ENCODE measurements around the gene MYMK. TPM values are rescaled to one million over a fixed set of nuclear protein-coding genes. Genes with fewer than 3 reads are reported as not detected.

Gene MYMK
- total and polyA plus RNA-seq, 8 donors, result not detected

- Histone ChIP-seq H3K27ac (no peak overlapping the region), H3K9me3 (no peaks in the 10 kb centered on the region), H3K4me1 (peaks cover 9 to 14% (median 12%) of the 10 kb centered on the region in 4 donors), H3K36me3 (no peaks in the 10 kb centered on the region), H3K27me3 (peaks cover 0 to 18% (median 0%) of the 10 kb centered on the region in 3 donors), H3K4me3 (no peak overlapping the region)
- intact Hi-C loops (cut with DNase I; ENCODE audit: low total_unique reads), result no loop called here
- no peak for DNase-seq
- no peak for TF ChIP-seq EP300 (IDR thresholded peaks at IDR 0.05)
- no peak for TF ChIP-seq POLR2A (IDR thresholded peaks at IDR 0.05)
- TF ChIP-seq, protein P1, sequence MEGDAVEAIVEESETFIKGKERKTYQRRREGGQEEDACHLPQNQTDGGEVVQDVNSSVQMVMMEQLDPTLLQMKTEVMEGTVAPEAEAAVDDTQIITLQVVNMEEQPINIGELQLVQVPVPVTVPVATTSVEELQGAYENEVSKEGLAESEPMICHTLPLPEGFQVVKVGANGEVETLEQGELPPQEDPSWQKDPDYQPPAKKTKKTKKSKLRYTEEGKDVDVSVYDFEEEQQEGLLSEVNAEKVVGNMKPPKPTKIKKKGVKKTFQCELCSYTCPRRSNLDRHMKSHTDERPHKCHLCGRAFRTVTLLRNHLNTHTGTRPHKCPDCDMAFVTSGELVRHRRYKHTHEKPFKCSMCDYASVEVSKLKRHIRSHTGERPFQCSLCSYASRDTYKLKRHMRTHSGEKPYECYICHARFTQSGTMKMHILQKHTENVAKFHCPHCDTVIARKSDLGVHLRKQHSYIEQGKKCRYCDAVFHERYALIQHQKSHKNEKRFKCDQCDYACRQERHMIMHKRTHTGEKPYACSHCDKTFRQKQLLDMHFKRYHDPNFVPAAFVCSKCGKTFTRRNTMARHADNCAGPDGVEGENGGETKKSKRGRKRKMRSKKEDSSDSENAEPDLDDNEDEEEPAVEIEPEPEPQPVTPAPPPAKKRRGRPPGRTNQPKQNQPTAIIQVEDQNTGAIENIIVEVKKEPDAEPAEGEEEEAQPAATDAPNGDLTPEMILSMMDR (IDR thresholded peaks at IDR 0.05), result no peak
- no peak for TF ChIP-seq POLR2AphosphoS5 (IDR thresholded peaks at IDR 0.05)
- 75 to 87% (median 80%) methylated on average over 7 to 9 of the region's 9 CpGs for WGBS, 5 donors
These were observed 46.7 kb upstream of the MYMK start for GRCh38 chr9:133571391-133571890.

DNA sequence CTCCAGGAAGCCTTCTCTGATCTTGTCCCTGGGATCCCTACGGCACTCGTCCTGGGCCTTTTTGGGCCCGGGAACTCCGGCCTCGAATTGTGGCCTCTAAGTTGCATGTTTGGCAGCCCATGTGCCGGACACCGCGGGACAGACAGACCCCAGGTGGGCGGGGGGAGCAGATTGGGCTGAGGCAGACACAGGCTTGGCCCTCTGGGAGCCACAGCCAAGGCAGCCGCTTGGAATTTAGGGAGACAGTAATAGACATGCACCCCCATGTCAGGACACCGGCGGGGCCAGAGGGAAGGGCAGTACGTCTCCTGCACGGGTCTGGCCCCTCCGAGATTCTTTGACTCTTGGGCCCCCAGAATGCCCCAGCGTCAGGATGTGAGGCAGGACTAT, 45.9 kb upstream of the MYMK start:
- WGBS, 5 donors, result 75 to 82% (median 81%) methylated on average over 16 of the region's 16 CpGs
- Histone ChIP-seq H3K4me3 (no peak overlapping the region), H3K27me3 (peaks cover 0 to 12% (median 0%) of the 10 kb centered on the region in 3 donors), H3K9me3 (no peaks in the 10 kb centered on the region), H3K4me1 (peaks cover 9 to 17% (median 13%) of the 10 kb centered on the region in 4 donors), H3K36me3 (no peaks in the 10 kb centered on the region), H3K27ac (no peak overlapping the region)
- no peak for DNase-seq
- intact Hi-C loops (cut with DNase I; ENCODE audit: low total_unique reads), result no loop called here
- TF ChIP-seq POLR2A (IDR thresholded peaks at IDR 0.05) (no peak), POLR2AphosphoS5 (IDR thresholded peaks at IDR 0.05) (no peak), EP300 (IDR thresholded peaks at IDR 0.05) (no peak)
- TF ChIP-seq, protein P1 (IDR thresholded peaks at IDR 0.05), result no peak

- WGBS, 5 donors, result 65 to 79% (median 74%) methylated on average over 21 to 36 of the region's 36 CpGs
- peaks cover 9 to 19% (median 15%) of the 10 kb centered on the region in 4 donors for H3K4me1 ChIP-seq
These were observed 45.3 kb upstream of the MYMK start for GRCh38 chr9:133569891-133570690.

DNA sequence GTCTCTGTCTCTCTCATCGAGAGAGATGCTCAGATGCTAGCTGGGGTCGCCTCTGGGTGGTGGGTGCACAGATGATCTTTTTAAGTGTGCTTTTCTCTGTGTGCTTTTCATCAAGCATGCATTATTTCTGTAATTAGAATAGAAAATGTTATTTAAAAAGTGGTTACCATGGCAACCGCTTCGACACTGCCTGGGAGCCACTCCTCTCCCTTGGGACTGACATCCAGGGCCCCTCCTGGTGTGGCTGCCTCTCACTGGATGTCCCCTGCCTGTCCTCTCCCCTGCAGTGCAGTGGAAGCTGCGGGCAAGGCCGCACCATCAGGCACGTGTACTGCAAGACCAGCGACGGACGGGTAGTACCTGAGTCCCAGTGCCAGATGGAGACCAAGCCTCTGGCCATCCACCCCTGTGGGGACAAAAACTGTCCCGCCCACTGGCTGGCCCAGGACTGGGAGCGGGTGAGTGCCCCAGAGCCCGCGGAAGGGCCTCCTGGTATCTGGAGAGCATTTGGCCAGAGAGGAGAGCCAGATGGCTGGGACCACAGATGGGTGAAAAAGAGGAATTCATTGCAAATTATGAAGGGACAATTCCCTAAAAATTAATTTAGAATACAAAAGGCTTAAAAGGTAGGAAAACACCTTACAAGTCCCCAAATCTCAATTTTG, 44.5 kb upstream of the MYMK start:
- no peaks in the 10 kb centered on the region for H3K9me3 ChIP-seq
- H3K4me3 ChIP-seq, result no peak overlapping the region
- H3K36me3 ChIP-seq, result no peaks in the 10 kb centered on the region
- no peak overlapping the region for H3K27ac ChIP-seq
- H3K4me1 ChIP-seq, result peaks cover 9 to 25% (median 15%) of the 10 kb centered on the region in 4 donors
- DNase-seq, result no peak
- intact Hi-C loops (cut with DNase I; ENCODE audit: low total_unique reads), result no loop called here
- H3K27me3 ChIP-seq, result peaks cover 0 to 8% (median 0%) of the 10 kb centered on the region in 3 donors
- 83 to 85% (median 84%) methylated on average over 14 of the region's 14 CpGs for WGBS, 5 donors
- TF ChIP-seq EP300 (IDR thresholded peaks at IDR 0.05) (no peak), POLR2A (IDR thresholded peaks at IDR 0.05) (no peak), POLR2AphosphoS5 (IDR thresholded peaks at IDR 0.05) (no peak)
- TF ChIP-seq, protein P1 (IDR thresholded peaks at IDR 0.05), result no peak

More at GRCh38 chr9:133569891-133570690, 45.3 kb upstream of the MYMK start:
- no peak for DNase-seq
- intact Hi-C loops (cut with DNase I; ENCODE audit: low total_unique reads), result no loop called here
- Histone ChIP-seq H3K36me3 (no peaks in the 10 kb centered on the region), H3K4me3 (no peak overlapping the region), H3K27ac (no peak overlapping the region), H3K27me3 (peaks cover 0 to 8% (median 0%) of the 10 kb centered on the region in 3 donors), H3K9me3 (no peaks in the 10 kb centered on the region)
- TF ChIP-seq, protein P1 (IDR thresholded peaks at IDR 0.05), result no peak
- TF ChIP-seq POLR2AphosphoS5 (IDR thresholded peaks at IDR 0.05) (no peak), POLR2A (IDR thresholded peaks at IDR 0.05) (no peak), EP300 (IDR thresholded peaks at IDR 0.05) (no peak)

All from stomach (tissue), 9 donors.